Activated CD4-positive, alpha-beta T cell treated with anti-CD3 and anti-CD28 coated beads for 48 hours (primary cell): ENCODE results near the gene SELPLG.
"Not testable (repeated sequence)": the region's sequence is repeated elsewhere in the genome, so short reads cannot be mapped to it uniquely, and the experiment has no call there.

Experiments
- DNase-seq: peaks from one replicate; pipeline ENCODE4 v3.0.0-alpha.2; 2020

SELPLG gene

DNA sequence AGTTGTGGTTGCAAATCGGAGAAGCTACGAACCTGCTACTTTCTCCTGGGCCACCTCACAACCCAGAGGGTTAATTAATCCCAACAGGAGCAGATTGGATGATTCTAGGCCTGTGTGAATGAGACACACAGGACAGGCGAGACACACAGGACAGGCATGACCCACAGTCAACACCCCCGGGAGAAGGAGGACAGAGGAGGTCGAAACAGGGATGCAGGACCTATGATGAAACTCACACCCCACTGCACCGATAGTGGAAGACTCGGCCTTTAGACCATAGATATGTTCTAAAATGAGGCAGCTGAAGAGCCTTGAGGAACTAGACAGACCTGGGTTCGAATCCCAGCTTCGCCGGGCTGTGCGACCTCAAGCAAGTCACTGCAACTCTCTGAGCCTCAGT is 47.4 kb downstream of the SELPLG start:
- DNase-seq: no peak

DNA sequence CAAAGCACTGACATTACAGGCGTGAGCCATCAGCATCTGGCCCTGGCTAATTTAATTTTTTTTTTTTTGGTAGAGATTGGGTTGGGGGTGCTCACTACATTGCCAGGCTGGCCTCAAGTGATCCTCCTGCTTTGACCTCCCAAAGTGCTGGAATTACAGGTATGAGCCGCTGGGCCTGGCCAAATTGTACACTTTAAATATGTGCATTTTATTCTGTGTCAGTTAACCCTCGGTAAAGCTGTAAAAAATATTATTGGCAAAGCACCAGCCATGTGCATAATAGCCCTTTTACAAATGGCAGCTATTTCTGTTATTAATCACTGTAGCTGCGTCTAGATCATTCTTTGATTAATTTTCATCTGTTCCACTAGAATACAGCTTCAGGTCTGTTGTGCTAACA is 47.8 kb downstream of the SELPLG start:
- no peak for DNase-seq

- no peak for DNase-seq
Observed at GRCh38 chr12:108584456-108585065, 49.1 kb downstream of the SELPLG start.

- no peak for DNase-seq
Observed at GRCh38 chr12:108583991-108584390, 49.7 kb downstream of the SELPLG start.

DNA sequence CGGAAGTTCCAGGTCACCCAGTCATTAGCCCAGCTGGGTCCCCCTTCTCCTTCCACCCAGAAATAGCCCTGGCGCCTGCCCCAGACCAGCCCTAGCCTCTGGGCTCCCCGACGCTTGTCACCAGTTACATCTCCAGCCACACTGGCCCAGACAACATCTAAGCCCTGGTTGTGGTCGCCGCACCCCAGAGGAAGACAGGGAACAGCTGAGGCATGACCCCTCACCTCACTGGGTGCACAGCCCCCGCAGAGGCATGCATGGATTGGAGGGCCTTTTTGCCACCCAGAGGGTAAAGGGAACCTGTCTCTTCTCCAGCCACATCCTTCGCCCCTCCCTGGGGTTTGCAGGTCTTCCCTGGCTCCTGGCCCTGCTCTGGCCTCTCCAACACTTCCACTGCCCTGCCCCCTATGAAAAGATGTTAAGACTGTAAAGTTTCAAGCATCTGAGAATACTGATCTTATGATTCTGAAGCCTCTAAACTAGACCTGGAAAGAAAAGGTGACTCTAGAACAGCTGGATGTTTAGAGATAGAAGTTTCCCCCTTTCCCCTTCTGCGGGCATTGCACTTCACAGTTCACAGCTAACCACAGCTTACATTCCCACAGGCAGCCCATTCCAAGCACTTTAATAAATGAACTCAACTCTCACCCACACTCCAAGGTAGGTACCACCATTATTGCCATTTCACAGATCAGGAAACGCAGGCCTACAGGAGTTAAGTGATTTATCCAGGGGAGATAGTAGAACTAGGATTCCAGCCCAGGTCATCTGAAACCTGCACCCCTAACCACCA is 50.5 kb downstream of the SELPLG start:
- no peak for DNase-seq

- no peak for DNase-seq
Observed at GRCh38 chr12:108582509-108582908, 51.2 kb downstream of the SELPLG start.

- DNase-seq: no peak
Observed at GRCh38 chr12:108581311-108582227, 52.1 kb downstream of the SELPLG start.

DNA sequence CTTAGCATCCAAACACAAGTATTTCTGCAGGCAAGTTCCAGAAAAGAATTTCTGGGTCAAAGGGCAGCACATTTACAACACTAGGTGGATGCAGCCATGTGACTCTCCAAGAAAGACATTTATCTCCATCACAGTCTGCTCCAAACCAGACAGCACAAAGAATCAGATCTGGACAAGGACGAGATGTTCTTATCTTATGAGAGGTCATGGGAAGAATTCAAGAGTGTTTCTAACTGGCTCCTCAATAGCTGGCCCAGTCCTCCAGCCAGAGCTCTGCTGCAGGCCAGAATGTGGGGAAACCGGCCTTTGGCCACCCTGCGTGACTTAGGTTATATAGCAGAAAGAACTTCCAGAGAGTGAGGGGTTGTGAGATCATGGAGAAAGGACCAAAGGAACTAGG is 53.2 kb downstream of the SELPLG start:
- no peak for DNase-seq

GRCh38 chr12:108578813-108579212 is 54.9 kb downstream of the SELPLG start:
- no peak for DNase-seq

DNA sequence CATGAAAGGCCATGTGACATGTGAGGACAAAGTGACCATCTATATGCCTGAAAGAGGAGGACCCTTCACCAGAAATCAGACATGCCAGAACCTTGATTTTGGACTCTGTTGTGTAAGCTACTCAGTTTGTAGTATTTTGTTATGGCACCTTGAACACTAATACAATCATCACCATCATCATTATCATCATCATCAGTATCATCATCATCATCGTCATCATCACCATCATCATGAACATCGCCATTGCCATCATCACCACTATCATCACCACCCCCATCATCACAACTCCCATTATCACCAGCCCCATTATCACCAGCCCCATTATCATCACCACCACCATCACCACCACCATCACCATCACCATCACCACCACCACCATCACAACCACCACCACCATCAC is 55.4 kb downstream of the SELPLG start:
- DNase-seq: no peak

- DNase-seq: no peak
Observed at GRCh38 chr12:108577458-108577857, 56.2 kb downstream of the SELPLG start.

- no peak for DNase-seq
Observed at GRCh38 chr12:108576660-108577234, 56.9 kb downstream of the SELPLG start.

GRCh38 chr12:108575199-108575912 is 58.3 kb downstream of the SELPLG start:
- no peak for DNase-seq

DNA sequence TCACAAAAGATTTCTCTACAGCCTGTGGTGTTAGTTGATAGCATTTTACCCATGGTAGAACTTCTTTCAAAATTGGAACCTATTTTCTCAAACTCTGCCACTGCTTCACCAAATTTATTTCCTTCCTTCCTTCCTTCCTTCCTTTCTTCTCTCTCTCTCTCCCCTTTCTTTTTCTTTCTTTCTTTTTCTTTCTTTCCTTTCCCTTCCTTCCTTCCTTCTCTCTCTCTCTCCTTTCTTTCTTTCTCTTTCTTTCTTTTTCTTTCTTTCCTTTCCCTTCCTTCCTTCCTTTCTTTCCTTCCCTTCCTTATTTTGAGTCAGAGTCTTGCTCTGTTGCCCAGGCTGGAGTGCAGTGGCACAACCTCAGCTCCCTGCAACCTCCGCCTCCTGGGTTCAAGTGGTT is 59.4 kb downstream of the SELPLG start:
- DNase-seq: not testable (repeated sequence)

DNA sequence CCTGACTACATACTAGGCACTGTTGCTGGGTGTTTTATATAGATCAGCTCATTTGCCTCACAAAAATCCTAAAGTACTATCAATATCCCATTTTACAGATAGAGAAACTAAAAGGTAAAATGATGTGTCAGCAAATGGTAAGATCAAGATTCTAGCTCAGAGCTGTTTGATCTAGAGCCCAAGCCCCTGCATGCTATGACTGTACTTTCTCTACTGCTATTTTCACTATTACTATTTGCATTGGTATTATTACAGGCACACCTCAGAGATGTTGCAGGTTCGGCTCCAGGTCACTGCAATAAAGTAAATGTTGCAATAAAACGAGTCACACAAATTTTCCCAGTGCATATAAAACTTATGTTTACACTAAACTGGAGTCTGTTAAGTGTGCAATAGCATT is 60.4 kb downstream of the SELPLG start:
- peak; percentile 51 for DNase-seq

DNA sequence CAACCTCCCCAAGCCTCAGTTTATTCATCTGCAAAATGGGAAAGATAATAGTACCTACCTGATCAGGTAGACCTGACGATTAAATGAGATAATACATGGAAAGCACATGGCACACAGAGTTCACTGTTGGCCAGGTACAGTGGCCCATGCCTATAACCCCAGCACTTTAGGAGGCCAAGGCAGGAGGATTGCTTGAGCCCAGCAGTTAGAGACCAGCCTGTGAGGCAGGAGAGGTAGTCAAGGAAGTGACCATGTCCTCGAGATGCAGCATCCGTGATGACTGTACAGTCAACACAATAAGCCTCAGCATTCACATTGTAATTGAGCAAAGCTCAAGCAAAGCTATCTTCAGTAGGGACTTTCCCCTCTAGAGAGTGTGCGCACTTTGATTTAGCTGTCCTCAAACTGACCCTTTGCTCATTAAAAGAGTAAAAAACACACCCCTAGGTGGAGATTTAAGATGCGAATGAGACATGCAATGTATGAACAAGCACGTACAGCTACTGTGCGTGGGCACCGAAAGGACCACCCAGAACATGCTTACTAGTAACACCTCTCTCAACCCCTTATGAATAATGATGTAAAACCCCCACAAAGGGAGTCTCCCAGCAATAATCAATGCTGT is 61.4 kb downstream of the SELPLG start:
- DNase-seq: no peak
